Endometrial microvascular endothelial cells (primary cell): ENCODE data around the gene COASY. TPM values are rescaled to one million over a fixed set of nuclear protein-coding genes. Genes with fewer than 3 reads are reported as not detected.

Experiments used
- in situ Hi-C: cut with HindIII; loops from 2 replicates; pipeline ENCODE4 v1.10.0; 2017; ENCODE audit warnings: low sequenced_read_pairs, low pct_unique_long_range_greater_than_20kb; ENCODE audit errors: inconsistent ontology term
- total RNA-seq: library from RNA; depleted of rRNA; stranded (reverse); fragments of >200 nt; gene quantifications from one replicate; pipeline ENCODE4 v1.2.3, GENCODE V29; 2015; ENCODE audit errors: inconsistent ontology term

Gene COASY
- total RNA-seq, result 37.3 TPM

GRCh38 chr17:42561897-42562387 lies at the start of gene COASY:
TSS of gene COASY (plus strand) at chr17:42562148. CDS start at chr17:42562623, 475 bp downstream.
- in situ Hi-C loops, result no loop called here

DNA sequence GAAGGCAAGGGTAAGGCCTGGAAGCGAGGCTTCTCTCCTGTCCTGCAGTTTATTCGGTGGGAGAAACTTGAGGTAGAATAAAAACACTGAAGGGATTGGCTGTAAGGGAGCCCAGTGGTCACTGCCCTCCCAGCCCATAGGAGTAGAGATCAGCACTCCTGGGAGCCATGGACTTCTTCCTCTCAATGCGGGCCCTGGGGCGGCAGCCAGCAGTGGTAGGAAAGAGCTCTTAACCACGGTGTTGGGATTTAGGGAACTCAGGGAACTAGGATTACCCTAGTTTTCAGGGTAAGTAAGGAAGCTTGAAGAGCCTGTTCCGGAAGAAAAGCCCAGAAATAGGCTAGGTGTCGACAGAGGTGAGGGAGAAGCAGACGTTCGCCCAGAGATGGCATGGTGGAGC lies 49.7 kb upstream of the COASY start:
- in situ Hi-C loops, result loop anchor here (25.0 kb wide), 1 partner anchor 325 kb away; the partner anchor contains the start of genes GHDC, HCRT and KCNH4

- in situ Hi-C loops, result loop anchor here (25.0 kb wide), 1 partner anchor 325 kb away; the partner anchor contains the start of genes GHDC, HCRT and KCNH4
These were observed 49.2 kb upstream of the COASY start for GRCh38 chr17:42512733-42513251.

GRCh38 chr17:42513686-42514085 lies 48.3 kb upstream of the COASY start:
- in situ Hi-C loops, result loop anchor here (25.0 kb wide), 1 partner anchor 326 kb away; the partner anchor contains the start of genes GHDC, HCRT and KCNH4

DNA sequence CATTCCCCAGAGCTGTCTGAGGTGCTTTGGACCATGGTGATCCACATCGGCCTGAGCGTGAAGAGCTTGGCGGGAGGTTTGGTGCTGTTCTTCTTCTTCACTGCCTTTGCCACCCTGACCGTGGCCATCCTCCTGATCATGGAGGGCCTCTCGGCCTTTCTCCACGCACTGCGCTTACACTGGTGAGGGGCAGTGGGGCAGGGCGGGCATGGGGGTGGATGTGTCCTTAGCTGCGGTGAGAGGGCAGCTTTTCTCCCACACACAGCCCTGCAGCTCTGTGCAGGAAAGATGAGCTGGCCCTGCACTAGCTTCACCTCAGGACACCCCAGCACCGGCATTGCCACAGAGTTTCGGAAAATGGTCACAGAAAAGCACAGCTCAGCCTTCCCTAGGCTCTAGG lies 47.7 kb upstream of the COASY start:
- in situ Hi-C loops, result loop anchor here (25.0 kb wide), 1 partner anchor 327 kb away; the partner anchor contains the start of genes GHDC, HCRT and KCNH4

GRCh38 chr17:42514867-42515266 lies 47.1 kb upstream of the COASY start:
- in situ Hi-C loops, result loop anchor here (5.0 to 25.0 kb wide), 2 partner anchors 93 to 328 kb away; partner anchors contain the start of genes CAVIN1, GHDC, HCRT and KCNH4

DNA sequence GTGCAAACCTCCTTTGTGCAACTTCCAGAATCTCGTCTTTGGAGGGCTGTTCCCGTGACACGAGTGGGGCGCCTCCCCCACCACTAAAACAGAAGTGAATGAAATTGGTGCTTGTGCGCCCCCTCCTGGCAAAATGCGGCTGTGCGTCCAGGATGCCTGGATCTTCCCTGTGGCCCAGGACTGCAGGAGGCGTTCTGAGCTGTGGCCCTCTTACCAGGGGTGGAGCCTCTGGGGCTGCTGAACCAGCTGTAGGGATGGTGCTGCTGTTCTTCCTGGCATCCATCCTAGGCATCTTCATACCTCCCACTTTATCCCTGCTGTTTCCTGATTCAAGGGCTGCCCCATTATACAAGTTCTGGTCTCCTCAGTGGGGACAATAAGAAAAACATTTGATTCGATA lies 44.4 kb upstream of the COASY start:
- in situ Hi-C loops, result loop anchor here (5.0 to 25.0 kb wide), 2 partner anchors 95 to 330 kb away; partner anchors contain the start of genes CAVIN1, GHDC, HCRT and KCNH4

- in situ Hi-C loops, result loop anchor here (5.0 to 25.0 kb wide), 2 partner anchors 96 to 331 kb away; partner anchors contain the start of genes CAVIN1, GHDC, HCRT and KCNH4
These were observed 43.7 kb upstream of the COASY start for GRCh38 chr17:42518046-42518754.

- in situ Hi-C loops, result loop anchor here (5.0 to 25.0 kb wide), 2 partner anchors 97 to 332 kb away; partner anchors contain the start of genes CAVIN1, GHDC, HCRT and KCNH4
These were observed 43.0 kb upstream of the COASY start for GRCh38 chr17:42518755-42519545.

DNA sequence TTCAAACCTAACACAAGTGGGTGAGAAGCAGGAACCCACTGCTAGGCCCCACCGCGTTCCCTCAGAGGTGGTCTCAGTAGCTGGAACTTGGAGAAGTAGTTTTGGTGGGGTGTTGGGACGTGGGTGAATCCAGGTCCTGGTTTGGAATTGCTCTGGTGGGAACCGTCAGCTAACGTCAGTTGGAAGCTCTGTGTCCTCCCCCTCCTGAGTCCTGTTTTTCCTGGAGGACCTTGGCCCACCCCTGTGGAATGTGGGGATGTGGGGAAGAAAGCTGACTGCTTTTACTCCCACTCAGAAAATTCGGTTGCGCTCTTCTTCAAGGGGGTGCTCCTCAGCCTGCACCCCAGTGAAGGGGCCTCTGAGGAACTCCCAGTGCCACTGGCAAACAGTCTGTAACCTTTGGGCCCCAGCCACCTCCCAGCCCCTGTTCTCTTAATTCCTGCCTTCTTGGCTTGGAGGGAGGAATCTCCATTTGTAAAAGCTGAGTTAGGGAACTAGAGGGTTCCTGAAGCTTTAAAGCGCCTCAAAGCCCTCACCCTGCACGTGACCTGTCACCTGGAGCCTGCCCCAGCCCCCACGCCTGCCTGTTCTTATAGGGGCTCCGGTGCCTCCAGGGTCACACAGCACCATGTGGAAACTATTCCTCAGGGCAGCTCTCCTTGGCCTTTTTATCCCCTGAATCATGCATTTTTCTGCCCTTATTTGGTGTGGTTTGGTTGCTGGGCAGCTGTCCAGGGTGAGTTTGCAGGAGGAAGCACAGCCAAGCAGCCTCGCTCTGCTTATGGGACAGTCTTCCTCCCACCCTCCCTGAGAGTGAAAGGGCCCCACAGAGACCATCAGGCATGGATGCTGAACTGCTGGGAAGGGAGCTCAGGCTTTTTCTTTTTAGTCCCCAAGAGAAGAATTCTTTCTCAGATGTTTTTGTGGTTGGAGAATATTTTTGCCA lies 42.1 kb upstream of the COASY start:
- in situ Hi-C loops, result loop anchor here (5.0 to 25.0 kb wide), 3 partner anchors 98 to 333 kb away; partner anchors contain the start of genes CAVIN1, GHDC, HCRT and KCNH4

DNA sequence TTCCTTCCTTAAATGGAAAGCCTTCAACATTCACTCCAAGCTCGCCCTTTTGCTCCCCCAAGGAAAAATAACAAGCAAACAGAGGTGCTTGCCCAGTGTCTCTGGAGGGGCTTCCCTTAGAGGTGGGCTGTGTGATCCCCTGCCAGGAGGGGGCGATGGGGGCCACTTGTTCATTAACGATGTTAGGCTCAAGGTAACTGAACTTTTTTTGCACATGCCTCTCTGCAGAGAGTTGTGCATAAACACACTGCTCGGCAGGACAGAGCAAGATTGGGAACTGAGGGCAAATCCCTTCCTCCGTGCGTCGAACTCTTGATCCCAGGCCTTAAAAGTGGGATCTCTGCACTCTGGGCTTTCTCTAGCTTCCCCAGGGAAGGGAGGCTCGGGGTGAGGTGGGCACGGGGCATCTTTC lies 41.4 kb upstream of the COASY start:
- in situ Hi-C loops, result loop anchor here (5.0 to 25.0 kb wide), 2 partner anchors 208 to 333 kb away; partner anchors contain the start of genes GHDC, HCRT and KCNH4

DNA sequence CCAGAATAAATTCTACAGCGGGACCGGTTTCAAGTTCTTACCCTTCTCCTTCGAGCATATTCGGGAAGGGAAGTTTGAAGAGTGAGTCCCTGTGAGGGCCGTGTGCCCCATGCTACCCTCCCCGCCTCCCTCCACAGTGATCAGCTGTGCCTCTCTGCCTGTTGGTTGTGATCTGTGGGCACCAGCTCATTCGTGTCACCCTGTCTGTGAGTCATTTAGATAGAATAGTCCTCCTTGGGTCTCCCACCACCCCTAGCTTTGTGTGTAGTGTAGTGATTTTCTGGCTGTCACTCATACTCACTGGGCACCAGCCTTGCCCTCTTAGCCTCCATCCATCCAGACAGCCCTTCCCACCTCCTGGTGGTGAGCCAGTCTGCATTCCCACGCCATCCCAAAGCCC lies 40.9 kb upstream of the COASY start:
- in situ Hi-C loops, result loop anchor here (5.0 to 25.0 kb wide), 2 partner anchors 209 to 334 kb away; partner anchors contain the start of genes GHDC, HCRT and KCNH4

- in situ Hi-C loops, result loop anchor here (5.0 to 25.0 kb wide), 2 partner anchors 209 to 334 kb away; partner anchors contain the start of genes GHDC, HCRT and KCNH4
These were observed 40.2 kb upstream of the COASY start for GRCh38 chr17:42521666-42522262.

- in situ Hi-C loops, result loop anchor here (5.0 to 25.0 kb wide), 2 partner anchors 210 to 335 kb away; partner anchors contain the start of genes GHDC, HCRT and KCNH4
These were observed 39.6 kb upstream of the COASY start for GRCh38 chr17:42522263-42522790.

DNA sequence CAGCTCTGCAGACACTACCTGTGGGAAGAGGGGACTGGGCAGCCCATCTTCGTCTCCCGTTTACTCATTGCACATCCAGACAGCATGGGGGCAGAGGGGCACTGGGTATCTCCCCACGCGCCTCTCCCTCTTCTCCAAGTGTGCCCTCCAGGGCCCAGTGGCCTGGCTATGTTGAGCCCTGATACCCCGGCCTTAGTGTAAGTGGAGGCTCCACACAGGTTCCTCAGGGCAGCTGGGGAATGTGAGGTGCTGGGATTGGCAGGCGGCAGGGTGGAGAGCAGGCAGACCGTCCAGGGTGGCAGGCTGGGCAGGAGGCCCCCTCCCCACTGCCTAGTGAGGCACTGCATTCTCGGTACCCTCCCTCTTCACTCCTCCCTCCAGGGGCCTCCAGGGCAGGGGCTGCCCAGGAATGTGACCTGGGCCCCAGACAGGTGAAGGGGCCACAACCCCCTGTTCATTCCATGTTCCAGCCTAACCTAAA lies 39.1 kb upstream of the COASY start:
- in situ Hi-C loops, result loop anchor here (5.0 to 25.0 kb wide), 2 partner anchors 211 to 336 kb away; partner anchors contain the start of genes GHDC, HCRT and KCNH4

DNA sequence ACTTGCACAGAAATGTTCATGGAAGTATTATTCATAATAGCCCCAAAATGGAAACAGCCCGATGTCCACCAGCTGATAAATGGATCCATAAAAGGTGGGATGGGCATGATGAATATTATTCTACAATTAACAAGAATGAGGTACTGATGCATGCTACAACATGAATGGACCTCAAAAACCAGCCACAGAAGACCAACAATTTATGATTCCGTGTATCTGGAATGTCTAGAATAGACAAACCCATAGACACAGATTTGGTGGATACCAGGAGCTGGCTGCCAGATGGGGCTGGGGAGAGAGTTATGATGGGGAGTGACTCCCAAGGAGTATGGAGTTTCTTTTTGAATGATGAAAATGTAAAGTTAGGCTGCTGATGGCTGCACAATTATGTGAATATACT lies 36.7 kb upstream of the COASY start:
- in situ Hi-C loops, result no loop called here
